ENCODE data around the gene SHB. TPM values are rescaled to one million over a fixed set of nuclear protein-coding genes. Genes with fewer than 3 reads are reported as not detected.

SHB gene
- total and polyA plus RNA-seq, 2 of the 13 experiments (the other 11 are each of a cell fraction or from before 2014, with no cell fraction given), result 19.4 to 20.7 TPM

DNA sequence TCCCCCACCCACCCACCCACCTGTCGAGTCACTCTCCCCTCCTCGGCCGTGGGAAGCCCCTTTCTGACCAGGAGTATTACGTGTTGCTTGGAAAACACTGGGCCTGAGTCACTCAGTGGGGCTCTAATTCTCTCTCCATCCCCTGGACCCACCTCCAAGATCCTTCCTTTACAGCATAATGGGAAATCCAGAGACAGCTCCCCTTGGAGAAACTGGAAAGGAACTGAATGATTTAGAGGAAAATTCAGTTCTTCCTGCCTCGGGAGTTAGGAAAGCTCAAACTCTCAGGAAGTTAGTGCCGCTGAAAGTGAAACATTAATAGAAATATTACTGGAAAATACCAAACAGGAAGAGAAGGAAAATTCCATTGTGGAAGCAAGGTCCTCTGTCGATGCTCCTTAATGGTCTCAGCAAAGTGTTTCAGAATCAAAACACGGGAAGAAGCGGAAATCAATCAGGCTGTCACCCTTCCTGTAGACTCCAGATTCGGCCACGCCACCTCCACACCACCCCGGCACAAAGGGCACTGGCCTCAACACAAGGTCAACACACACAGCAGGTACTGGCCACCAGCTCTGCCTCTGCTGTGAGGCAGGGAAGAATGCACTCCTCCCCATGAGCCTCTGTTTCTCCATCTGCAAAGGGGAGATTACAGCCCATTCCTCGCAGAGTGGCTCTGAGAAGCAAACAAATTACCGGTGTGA, 9.6 kb downstream of the SHB start (continued):
- TF ChIP-seq MNT (IDR thresholded peaks at IDR 0.05) (no peak), ETV6 (CRISPR knock-in tag; conservative IDR thresholded peaks at IDR 0.05) (0 out of 2 replicates have a peak, but pooled peaks have one; percentile 54), ZKSCAN5 (CRISPR knock-in tag; IDR thresholded peaks at IDR 0.05) (no peak), ZFP82 (CRISPR knock-in tag; IDR thresholded peaks at IDR 0.05; ENCODE audit: borderline replicate concordance) (no peak), MEIS1 (CRISPR knock-in tag; IDR thresholded peaks at IDR 0.05; ENCODE audit: borderline replicate concordance) (peak; percentile 95; the same call in 1 of the 2 replicates), FOXJ3 (CRISPR knock-in tag; IDR thresholded peaks at IDR 0.05; ENCODE audit: borderline replicate concordance) (peak; percentile 80; the same call in 1 of the 2 replicates), IKZF4 (CRISPR knock-in tag; IDR thresholded peaks at IDR 0.05; ENCODE audit: borderline replicate concordance, low read depth, not compliant biosample characterization) (no peak), MEIS2 (CRISPR knock-in tag; IDR thresholded peaks at IDR 0.05) (peak; percentile 91), RORA (CRISPR knock-in tag; IDR thresholded peaks at IDR 0.05) (no peak), ZNF761 (CRISPR knock-in tag; conservative IDR thresholded peaks at IDR 0.05) (no peak), ZNF576 (CRISPR knock-in tag; IDR thresholded peaks at IDR 0.05) (no peak), FOXO1 (CRISPR knock-in tag; IDR thresholded peaks at IDR 0.05) (peak; percentile 92), ZNF367 (CRISPR knock-in tag; IDR thresholded peaks at IDR 0.05; ENCODE audit: borderline replicate concordance) (no peak), ZNF878 (CRISPR knock-in tag; IDR thresholded peaks at IDR 0.05) (peak; percentile 78; the same call in 1 of the 2 replicates), IKZF1 (IDR thresholded peaks at IDR 0.05) (no peak), PITX1 (CRISPR knock-in tag; IDR thresholded peaks at IDR 0.05) (peak; percentile 81), ZNF577 (CRISPR knock-in tag; IDR thresholded peaks at IDR 0.05; ENCODE audit: borderline replicate concordance, low read depth) (no peak), ZNF17 (CRISPR knock-in tag; IDR thresholded peaks at IDR 0.05) (no peak), KDM6A (CRISPR knock-in tag; IDR thresholded peaks at IDR 0.05; ENCODE audit: low read depth) (peak; percentile 61; the same call in 1 of the 2 replicates), ZNF652 (CRISPR knock-in tag; IDR thresholded peaks at IDR 0.05; ENCODE audit: borderline replicate concordance, low read depth) (peak; percentile 27; the same call in 1 of the 2 replicates)
- TF ChIP-seq, protein P1, sequence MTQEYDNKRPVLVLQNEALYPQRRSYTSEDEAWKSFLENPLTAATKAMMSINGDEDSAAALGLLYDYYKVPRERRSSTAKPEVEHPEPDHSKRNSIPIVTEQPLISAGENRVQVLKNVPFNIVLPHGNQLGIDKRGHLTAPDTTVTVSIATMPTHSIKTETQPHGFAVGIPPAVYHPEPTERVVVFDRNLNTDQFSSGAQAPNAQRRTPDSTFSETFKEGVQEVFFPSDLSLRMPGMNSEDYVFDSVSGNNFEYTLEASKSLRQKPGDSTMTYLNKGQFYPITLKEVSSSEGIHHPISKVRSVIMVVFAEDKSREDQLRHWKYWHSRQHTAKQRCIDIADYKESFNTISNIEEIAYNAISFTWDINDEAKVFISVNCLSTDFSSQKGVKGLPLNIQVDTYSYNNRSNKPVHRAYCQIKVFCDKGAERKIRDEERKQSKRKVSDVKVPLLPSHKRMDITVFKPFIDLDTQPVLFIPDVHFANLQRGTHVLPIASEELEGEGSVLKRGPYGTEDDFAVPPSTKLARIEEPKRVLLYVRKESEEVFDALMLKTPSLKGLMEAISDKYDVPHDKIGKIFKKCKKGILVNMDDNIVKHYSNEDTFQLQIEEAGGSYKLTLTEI (CRISPR knock-in tag; conservative IDR thresholded peaks at IDR 0.05), result no peak
- TF ChIP-seq, protein P2, sequence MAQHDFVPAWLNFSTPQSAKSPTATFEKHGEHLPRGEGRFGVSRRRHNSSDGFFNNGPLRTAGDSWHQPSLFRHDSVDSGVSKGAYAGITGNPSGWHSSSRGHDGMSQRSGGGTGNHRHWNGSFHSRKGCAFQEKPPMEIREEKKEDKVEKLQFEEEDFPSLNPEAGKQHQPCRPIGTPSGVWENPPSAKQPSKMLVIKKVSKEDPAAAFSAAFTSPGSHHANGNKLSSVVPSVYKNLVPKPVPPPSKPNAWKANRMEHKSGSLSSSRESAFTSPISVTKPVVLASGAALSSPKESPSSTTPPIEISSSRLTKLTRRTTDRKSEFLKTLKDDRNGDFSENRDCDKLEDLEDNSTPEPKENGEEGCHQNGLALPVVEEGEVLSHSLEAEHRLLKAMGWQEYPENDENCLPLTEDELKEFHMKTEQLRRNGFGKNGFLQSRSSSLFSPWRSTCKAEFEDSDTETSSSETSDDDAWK (CRISPR knock-in tag; IDR thresholded peaks at IDR 0.05), result no peak
- TF ChIP-seq, protein P3, sequence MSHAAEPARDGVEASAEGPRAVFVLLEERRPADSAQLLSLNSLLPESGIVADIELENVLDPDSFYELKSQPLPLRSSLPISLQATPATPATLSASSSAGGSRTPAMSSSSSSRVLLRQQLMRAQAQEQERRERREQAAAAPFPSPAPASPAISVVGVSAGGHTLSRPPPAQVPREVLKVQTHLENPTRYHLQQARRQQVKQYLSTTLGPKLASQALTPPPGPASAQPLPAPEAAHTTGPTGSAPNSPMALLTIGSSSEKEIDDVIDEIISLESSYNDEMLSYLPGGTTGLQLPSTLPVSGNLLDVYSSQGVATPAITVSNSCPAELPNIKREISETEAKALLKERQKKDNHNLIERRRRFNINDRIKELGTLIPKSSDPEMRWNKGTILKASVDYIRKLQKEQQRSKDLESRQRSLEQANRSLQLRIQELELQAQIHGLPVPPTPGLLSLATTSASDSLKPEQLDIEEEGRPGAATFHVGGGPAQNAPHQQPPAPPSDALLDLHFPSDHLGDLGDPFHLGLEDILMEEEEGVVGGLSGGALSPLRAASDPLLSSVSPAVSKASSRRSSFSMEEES (CRISPR knock-in tag; IDR thresholded peaks at IDR 0.05), result peak; percentile 66

Data from HepG2 (cell line).